ENCODE results near the gene ST14. TPM values are rescaled to one million over a fixed set of nuclear protein-coding genes. Genes with fewer than 3 reads are reported as not detected.
"Not testable (repeated sequence)": the region's sequence is repeated elsewhere in the genome, so short reads cannot be mapped to it uniquely, and the experiment has no call there.

The ST14 gene
- total and polyA plus RNA-seq, 12 donors = 0.17 to 41.0 (median 10.4) TPM

DNA sequence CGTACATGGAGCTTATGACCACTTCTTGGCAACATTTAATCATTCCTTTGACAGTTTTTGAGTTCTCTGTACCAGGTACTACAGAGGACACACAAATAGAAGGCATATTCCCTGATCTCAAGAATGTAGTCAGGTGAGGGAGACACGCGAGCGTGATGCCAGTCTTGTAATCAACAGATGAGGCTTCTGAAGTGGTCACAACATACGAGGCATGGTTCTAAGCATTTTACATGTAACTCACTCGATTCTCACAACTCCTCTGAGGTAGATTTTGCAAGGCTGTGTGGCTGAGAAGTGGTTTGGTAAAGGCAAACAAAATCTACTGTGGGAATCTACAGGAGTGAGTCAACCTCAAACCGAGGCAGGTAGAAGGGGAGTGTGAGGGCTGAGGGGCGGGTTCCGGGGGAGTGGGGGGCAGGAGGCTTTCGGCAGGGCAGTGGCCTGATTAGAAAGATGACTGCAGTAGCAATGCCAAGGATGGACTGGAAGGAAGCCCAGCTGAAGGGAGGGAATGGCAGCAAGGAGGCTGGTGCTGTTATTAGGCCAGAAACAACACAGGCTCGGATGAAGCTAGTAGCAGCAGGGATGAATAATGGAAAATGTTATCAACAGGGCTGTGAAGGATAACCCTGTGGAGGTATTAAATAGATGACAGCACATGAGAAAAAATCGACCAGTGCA lies 63.8 kb downstream of the ST14 start:
- Histone ChIP-seq H3K27ac (no peak overlapping the region), H3K36me3 (replicated peaks in 1 of 2) (no peaks in the 10 kb centered on the region), H3K4me3 (no peak overlapping the region), H3K27me3 (no peaks in the 10 kb centered on the region), H3K4me1 (replicated peaks in 1 of 2) (no peaks in the 10 kb centered on the region), H3K9me3 (replicated peaks in 1 of 3) (no peaks in the 10 kb centered on the region)
- TF ChIP-seq POLR2A (IDR thresholded peaks at IDR 0.05) = no peak
- TF ChIP-seq, protein P1, sequence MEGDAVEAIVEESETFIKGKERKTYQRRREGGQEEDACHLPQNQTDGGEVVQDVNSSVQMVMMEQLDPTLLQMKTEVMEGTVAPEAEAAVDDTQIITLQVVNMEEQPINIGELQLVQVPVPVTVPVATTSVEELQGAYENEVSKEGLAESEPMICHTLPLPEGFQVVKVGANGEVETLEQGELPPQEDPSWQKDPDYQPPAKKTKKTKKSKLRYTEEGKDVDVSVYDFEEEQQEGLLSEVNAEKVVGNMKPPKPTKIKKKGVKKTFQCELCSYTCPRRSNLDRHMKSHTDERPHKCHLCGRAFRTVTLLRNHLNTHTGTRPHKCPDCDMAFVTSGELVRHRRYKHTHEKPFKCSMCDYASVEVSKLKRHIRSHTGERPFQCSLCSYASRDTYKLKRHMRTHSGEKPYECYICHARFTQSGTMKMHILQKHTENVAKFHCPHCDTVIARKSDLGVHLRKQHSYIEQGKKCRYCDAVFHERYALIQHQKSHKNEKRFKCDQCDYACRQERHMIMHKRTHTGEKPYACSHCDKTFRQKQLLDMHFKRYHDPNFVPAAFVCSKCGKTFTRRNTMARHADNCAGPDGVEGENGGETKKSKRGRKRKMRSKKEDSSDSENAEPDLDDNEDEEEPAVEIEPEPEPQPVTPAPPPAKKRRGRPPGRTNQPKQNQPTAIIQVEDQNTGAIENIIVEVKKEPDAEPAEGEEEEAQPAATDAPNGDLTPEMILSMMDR (IDR thresholded peaks at IDR 0.05) = no peak
- DNase-seq = peak in 1 of 7 donors; percentile 39
- WGBS, 4 donors = 78 to 86% (median 85%) methylated on average over 12 of the region's 12 CpGs
- intact Hi-C loops (cut with DNase I) = no loop called here

GRCh38 chr11:130227373-130227772 lies 67.8 kb downstream of the ST14 start:
- TF ChIP-seq, protein P1 (IDR thresholded peaks at IDR 0.05) = no peak
- TF ChIP-seq POLR2A (IDR thresholded peaks at IDR 0.05) = no peak
- no peaks in the 10 kb centered on the region for H3K27me3 ChIP-seq
- no peaks in the 10 kb centered on the region for H3K4me1 ChIP-seq (replicated peaks in 1 of 2)
- no peak overlapping the region for H3K27ac ChIP-seq
- H3K4me3 ChIP-seq = no peak overlapping the region
- H3K36me3 ChIP-seq (replicated peaks in 1 of 2) = no peaks in the 10 kb centered on the region
- DNase-seq = no peak
- WGBS, 4 donors = 88 to 99% (median 97%) methylated on average over 4 of the region's 4 CpGs
- H3K9me3 ChIP-seq (replicated peaks in 1 of 3) = no peaks in the 10 kb centered on the region
- intact Hi-C loops (cut with DNase I) = no loop called here

GRCh38 chr11:130233486-130233885 lies 73.9 kb downstream of the ST14 start:
- H3K27ac ChIP-seq; H3K27me3 ChIP-seq; DNase-seq; H3K4me3 ChIP-seq; intact Hi-C loops (cut with DNase I); H3K4me1 ChIP-seq (replicated peaks in 1 of 2); H3K9me3 ChIP-seq (replicated peaks in 1 of 3): not testable (repeated sequence)
- H3K36me3 ChIP-seq (replicated peaks in 1 of 2) = peaks cover 0 to 28% of the 10 kb centered on the region in 2 donors

DNA sequence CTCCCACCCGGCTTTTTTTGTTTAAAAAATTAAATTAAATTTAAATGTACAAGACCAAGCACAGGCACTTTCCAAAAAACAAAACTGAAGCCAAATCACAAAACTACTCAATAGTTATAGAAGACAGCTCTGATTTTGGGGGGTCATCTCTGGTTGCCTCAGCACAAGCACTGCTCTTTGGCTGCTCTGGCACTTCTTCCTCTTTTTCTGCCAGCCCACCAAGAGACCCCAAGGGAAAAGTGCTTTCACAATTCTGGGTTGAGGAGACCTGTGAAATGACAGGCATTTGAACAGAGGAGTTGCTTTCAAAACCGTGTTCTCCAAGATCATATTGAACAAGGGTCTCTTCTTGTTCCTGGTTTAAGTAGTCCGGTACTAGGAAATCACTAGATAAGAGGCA lies 74.3 kb downstream of the ST14 start:
- DNase-seq; H3K9me3 ChIP-seq (replicated peaks in 1 of 3); H3K4me1 ChIP-seq (replicated peaks in 1 of 2); intact Hi-C loops (cut with DNase I); H3K4me3 ChIP-seq; H3K27ac ChIP-seq; H3K27me3 ChIP-seq: not testable (repeated sequence)
- H3K36me3 ChIP-seq (replicated peaks in 1 of 2) = peaks cover 0 to 29% of the 10 kb centered on the region in 2 donors
- whole genome bisulfite sequencing, 4 donors = 76 to 87% (median 81%) methylated on average over 3 of the region's 3 CpGs

- TF ChIP-seq POLR2A (IDR thresholded peaks at IDR 0.05) = no peak
- TF ChIP-seq, protein P1 (IDR thresholded peaks at IDR 0.05) = no peak
- intact Hi-C loops (cut with DNase I) = no loop called here
These were observed 74.7 kb downstream of the ST14 start for GRCh38 chr11:130234315-130234714.

More at GRCh38 chr11:130234315-130234714, 74.7 kb downstream of the ST14 start:
- no peak overlapping the region for H3K4me3 ChIP-seq
- H3K36me3 ChIP-seq (replicated peaks in 1 of 2) = peaks cover 0 to 29% of the 10 kb centered on the region in 2 donors
- no peak for DNase-seq
- H3K27ac ChIP-seq = no peak overlapping the region
- H3K4me1 ChIP-seq (replicated peaks in 1 of 2) = no peaks in the 10 kb centered on the region
- no peaks in the 10 kb centered on the region for H3K9me3 ChIP-seq (replicated peaks in 1 of 3)
- H3K27me3 ChIP-seq = no peaks in the 10 kb centered on the region

Measured in adrenal gland (tissue), 12 donors.